Activated T-cell treated with anti-CD3 and anti-CD28 coated beads for 1 hour (primary cell): Measurements from ENCODE around the gene P2RX1.

Experiments
- DNase-seq: peaks from one replicate; pipeline ENCODE4 v3.0.0-alpha.2; 2020; ENCODE audit warnings: low read depth

The P2RX1 gene

DNA sequence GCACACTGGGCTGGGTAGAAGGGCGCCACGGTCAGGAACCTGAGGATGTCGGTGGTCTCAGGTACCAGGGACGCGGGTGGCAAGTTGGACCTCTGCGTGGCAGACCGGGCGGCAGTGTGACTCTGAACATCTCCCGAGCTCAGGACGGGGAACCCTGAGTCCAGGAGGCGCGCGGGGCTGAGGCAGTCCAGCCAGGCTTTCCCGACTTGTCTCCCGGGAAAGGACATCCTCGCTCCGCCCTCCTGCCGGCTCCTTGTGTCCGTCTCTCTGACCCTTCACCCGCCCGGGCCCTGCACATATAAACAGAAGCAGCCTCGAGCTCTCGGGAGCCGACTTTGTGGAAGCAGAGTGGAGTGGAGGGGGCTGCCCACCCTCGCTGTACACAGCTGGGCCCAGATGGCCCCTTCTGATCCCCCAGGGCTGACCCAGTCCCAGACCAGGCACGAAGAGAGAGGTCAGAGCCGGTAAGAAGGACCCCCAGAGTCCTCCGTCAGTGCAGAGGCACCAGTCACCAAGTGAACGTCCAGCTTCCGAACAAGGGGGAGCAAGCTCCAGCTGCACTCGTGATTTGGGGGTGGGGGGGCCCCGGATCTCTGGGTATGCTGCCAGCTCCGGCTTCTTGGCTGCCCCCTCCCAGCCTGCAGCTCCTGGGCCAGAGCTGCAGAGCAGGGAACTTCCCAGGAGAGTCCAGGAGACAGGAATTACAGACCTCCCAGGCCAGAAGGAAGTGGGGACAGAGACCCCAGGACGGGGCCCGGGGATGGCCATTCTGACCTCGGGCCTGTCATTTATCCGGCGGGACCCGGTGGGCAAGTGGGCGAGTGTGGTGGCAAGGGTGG lies 8.5 kb upstream of the P2RX1 start:
- DNase-seq: no peak

DNA sequence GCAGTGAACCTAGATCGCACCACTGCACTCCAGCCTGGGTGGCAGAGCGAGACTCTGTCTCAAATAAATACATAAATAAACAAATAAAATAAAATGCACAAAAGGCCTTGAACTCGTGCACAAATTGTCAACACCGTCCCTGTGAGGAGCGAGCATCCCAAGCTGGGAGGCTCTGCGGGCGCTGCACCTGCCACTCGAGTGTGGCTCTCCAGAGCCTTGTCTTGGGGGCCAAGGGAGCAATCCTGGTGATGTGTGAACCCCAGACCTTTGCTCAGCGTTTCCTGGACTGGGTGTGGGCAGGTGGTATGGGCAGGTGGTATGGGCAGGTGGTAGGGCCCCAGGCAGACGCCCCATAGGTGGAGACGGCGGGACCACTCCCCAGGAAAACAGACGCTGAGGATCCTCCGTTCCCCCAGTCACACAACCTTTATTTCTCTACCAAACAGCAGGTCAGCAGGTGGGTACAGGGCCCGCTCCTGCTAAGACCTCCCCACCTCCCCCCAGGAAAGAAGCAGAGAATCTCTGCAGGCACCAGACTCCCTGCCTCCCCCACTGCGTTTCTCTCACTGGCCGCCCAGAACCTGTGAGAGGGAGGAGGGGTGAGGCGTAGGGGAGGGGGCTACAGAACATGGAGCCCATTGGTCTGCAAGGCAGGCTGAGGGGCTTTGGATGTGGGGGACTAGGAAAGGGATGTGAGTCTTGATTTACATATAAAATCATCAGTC lies 7.4 kb upstream of the P2RX1 start:
- no peak for DNase-seq

DNA sequence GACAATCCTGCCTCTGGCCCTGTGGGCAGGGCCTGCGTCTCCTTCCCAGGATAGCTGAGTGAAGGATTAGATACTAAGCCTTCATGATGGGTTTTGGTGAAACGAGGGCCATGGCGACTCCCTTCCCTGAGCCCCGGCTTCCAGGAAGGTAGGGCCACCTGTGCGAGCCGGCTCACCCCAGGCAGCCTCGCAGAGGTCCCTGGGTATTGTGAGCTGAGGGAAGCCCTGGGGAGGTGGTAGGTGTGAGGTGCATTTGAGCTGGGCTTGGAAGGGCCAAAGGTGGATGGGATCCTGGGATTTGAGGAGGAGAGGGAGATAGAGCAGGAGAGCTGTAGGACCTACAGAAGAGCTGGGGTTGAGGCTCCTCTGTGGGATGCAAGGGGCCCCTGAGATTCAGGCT lies 6.5 kb upstream of the P2RX1 start:
- no peak for DNase-seq

DNA sequence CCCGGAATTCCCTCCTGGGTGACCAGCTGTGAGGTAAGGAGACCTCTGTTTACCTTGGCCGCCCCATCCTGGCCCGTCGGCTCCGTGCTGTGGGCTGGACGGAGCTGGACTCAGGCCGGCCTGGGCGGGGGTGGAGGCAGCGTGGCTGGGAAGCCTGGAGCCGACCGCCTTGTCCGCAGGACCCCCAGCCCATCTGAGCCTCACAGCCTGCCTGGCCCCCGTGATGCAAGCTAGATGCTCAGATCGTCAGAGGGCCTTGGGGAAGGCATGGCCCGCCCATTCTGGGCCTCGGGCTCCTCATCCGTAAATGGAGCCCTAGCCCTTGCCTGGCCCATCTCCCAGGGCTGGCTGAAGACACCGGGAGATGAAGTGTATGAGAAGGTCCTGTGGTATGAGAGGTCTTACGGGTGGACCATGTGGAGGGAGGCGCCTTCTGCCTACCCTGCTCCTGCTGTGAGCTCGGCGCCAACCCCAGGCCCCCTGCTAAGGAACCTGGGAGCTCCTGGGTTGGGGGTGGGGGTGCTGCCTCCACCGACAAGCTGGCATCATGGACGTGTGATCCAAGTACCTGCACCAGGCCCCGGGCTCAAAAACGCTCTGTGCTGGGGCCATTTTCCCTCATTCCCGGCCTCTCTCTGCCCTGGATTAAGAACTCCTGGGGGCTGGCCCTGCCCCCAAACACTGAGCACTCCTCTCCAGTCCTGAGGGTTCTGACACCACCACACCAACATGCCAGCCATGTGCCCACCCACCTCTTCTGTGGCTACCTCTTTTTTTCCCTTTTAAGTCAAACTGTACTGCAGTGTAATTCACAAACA lies 5.4 kb upstream of the P2RX1 start:
- no peak for DNase-seq

DNA sequence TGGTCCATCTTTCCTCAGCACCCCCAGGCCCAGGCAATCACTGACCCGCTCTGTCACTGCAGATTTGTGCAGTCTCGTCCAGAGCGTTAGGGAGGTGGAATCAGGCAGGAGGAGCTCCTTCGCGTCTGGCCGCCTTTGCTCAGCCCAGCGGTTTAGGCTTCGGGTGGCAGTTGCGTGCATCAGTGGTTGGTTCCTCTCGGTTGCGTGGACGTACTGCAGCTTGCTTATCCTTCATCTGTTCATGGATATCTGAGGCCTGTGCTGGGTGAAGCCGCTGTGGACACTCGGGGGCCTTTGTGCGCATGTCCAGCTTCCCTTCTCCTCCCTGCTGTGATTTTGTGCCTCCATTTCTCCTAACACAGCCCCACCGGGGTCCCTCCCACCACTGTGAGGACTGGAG lies 4.7 kb upstream of the P2RX1 start:
- DNase-seq: no peak

DNA sequence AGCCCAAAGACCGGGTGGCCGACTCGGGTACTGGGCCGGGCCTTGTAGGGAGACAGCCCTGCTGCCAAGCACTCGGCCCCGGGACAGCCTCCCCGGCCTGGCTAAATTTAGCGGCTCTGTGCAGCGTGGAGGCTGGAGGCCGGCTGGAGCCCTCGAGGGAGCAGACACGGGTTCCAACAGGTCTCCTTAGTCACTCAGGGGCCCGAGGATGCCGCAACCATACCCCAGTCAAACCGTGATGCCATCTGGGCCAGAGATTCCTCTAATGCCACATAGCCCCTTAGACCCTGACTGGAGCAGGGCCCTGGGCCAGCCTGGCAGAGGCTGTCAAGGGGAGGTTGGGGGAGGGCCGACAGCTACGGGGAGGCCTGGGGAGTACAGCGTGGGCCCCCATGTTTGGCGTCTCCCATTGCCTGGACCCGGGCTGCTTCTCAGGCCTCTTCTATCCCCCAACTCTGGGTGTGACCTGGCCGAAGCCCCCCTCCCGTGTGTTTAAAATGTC lies 2.9 kb upstream of the P2RX1 start:
- no peak for DNase-seq

DNA sequence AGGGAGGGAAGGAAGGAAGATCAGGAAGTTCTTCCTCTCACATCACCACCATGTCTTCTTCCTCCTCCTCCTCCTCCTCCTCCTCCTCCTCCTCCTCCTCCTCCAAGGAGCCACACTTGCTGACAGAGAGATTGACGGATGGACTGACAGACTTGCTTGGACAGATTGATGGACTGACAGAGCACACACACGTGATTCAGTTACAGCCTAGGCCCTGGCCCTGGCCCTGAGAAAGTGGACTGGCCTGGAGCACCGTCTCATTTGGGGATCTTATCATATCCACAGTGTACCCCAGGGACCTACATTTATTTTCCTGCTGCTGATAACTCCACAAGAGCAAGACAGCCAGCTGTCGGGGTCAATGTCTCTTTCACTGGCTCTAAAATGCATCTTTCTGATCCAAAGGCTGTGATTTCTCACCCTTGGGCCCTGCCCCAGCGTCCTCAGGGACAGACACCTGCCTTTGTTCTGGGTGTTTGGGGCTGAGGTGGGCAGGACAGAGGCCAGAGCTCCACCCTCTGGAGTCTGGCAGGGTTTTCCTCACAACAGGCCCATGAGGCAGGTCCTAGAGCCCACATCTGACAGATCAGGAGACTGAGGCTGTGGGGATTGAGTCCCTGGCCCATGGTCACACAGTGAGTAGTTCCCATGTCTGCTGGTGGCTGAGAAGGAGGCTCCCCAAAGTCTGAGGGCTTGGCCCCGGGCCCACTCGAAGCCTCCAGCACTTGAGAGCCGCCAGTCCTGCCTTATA lies 2.3 kb upstream of the P2RX1 start:
- no peak for DNase-seq

DNA sequence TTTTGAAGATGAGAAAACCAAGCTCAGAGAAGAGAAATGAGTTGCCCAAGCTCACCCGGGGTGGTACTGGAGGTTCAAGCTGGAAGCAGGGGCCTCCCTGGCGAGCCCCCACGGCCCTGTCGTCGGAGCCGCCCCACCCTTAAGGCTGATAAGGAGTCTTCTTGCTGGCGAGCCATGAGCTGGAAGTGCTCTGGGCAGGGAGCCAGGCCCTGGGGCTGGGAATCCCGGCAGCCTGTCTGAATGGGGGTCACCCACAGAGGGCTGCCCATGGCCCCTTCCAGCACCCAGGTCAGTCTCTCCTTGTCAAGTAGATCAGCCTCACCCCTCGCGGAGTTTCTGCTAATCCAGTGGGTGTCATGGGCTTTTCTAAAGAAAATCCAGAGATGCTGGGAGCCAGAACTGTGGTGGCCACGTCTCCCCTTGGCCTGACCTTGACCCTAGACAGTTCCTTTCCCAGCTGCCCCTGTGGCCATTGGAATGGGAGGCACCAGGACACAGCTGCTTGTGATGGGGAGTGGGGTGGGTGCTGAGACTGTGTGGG lies 1.2 kb upstream of the P2RX1 start:
- DNase-seq: no peak

DNA sequence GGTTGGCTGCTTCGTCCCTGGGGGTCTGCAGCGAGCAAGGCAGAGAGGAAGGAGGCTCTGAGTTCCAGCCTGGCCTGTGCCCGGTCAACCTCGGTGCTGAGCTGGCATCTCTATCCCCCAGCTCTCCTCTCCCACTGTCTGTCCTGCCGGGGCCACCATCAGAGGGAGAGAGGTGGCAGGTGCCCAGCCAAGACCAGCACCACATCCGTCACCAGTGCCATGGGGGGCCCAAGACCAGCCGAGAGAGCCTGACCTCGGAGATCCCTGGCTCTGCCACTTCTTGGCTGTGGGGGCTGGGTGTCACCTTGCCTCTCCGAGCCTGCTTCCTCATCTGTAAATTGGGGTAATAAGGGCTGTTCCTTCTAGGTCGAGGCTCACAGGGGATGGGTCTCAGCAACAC lies 560 bp upstream of the P2RX1 start:
- no peak for DNase-seq

DNA sequence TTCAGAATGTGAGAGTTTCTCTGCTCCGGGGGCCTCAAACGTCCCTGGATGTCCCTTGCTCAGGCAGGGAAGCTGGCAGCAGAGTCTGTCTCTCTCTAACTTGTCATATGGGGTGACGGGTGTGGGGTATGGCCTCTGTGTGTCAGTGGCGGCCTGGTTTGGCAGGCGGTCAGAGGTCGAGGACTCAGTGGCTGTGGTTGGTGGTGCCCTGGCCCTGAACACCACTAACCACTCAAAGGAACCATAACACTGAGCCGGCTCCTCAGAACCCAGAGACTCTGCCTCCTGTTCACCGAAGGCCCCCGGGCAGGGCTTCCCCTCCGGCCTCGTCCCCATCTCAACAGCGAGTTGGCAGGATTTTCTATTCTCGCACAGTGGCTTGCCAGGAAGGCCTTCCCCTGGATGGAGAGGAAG lies 677 bp downstream of the P2RX1 start:
- no peak for DNase-seq

DNA sequence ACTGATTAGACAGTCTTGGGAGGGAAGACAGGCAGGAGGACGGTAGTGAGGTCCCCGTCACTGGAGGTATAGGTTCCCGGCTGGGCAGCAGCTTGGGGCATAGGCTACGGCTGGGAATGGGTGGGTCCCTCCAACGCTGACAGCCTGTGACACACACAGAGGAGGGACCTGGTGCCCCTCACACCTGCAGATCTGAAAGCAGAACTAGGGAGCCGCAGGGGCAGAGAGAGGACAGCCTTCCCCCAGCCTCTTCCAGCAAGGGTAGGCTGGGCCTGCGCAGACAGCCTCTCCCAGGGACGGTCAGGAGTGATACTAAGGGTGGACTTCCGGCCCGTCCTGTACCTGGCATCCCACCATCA lies 2.0 kb downstream of the P2RX1 start:
- DNase-seq: no peak

DNA sequence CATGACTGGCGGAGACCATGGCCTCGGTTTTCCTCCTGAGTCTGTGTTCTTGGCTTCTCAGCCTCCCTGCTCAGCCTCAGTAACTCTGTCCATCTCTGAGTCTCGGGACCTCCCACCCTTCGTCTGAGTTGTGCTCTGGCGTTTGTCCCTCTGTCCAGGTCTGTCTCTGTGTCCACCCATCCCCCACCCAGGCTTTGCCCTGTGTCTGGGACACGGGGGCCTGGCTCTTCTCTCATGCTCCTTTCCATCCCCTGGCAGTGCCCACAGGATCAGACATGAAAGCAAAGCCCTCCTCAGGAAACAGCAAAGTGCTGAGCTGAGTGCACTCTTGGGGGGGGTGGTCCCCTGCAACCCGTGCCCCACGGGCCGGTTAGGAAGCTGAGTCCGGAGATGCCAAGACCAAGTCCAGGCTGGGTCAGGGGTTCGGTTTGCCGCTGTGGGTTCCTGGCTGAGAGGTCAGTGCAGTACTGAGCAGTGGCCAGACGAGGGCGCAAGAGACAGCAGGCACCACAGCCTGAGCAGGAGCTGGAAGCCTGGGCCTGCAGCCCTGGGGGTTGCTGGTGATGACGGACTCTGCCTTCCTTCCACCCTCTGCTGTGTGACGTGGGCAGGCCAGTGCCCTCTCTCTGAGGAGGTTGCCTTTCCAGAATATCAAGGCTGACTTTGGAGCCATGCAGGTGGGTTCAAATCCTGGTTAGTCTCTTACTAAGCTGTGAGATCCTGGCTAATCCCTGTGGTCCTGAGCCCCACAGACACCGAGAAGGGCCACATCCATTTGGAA lies 2.5 kb downstream of the P2RX1 start:
- peak; percentile 73 for DNase-seq

DNA sequence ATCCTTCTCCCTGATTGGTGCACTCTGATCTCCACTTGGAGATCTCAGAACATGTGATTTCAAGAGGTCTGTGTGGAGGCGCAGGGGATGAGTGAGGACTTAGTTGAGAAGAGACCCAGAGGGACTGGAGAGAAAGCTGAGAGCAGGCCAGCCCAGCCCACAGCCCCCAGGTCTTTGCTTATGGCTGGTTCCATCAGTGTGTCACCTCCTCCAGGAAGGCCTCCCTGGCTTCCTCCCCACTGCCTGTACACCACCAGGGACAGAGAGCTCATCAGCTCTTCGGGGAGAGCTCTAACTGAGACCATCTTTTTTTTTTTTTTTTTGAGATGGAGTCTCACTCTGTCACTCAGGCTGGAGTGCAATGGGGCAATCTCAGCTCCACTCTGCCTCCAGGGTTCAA lies 3.4 kb downstream of the P2RX1 start:
- no peak for DNase-seq

DNA sequence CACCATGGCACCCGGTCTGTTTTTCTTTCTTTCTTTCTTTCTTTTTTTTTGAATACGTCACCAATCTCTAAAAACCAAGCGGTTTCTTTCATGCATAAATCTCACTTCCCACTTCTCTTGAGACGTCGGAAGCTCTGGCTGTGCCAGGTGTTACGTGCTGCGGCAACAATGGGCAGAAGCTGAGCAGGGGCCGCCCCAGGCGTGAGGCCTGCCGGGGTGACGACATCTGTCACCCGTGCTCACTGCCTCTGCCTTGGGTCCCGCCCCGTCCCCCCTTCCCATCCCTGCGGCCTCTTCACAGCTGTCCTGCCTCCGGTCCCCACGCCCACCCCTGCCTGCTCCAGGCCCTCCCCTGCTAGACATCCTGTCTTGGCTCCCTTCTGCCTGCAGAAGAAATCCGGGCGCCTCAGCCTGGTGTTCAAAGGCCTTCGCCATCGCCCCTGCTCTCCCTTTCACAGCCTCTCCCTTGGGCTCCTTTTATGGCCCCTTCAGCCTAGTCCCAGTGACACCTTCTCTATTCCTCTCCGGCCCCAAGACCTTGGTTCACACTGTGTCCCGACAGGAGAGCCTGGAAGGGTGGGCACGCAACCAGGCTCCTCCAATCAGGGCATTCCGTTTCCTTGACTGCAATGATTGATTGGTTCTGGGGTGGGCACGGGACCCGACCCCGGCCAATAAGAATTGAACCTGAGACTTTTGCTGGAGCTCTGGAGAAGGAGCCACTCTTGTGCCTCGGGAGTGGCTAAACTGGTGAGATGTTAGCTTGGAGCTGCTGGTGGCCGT lies 4.8 kb downstream of the P2RX1 start:
- peak; percentile 28 for DNase-seq

DNA sequence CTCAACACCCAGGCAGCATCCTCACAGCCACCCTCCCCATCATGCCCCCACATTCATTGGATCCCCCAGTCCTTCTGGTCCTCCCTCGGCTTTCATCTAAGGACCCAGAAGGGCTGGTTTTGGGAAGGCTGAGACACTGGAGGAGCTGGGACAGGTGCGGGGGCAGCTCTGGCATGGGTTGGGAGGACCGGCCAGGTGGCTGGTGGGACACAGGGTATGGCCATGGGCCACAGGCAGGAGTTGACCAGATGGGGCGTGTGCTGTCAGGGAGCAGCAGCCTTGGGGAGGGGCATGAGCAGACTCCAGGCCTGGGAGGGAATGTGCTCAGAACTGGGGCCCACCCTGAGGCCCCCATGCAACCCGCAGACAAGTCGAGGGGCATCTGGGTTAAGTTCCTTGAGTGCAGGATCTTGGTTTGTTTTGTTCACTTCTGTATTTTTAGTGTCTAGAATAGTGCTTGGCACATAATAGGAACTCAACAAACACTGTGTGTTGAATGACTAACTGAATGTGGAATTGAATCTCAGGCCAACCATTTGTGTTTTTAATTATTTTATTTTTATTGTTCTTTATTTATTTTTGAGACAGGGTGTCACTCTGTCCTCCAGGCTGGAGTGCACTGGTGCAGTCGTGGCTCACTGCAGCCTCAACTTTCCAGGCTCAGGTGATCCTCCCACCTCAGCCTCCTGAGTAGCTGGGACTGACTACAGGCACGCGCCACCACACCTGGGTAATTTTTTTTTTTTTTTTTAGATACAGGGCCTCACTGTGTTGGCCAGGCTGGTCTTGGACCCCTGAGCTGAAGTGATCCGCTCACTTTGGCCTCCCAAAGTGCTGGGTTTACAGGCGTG lies 5.6 kb downstream of the P2RX1 start:
- DNase-seq: no peak

DNA sequence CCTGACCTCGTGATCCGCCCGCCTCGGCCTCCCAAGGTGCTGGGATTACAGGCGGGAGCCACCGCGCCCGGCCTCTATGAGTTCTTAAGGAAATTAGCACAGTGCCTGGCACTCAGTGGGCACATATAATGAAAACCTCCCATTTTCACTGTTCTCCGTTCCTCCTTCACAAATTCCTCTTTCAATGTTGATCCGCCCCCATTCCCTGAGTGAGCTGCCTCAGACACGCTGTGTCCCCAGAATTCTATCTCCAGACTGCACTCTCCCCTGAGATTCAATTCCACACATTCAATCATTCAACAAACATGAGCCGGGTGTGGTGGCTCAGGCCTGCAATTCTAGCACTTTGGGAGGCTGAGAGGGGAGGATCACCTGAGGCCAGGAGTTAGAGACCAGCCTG lies 7.0 kb downstream of the P2RX1 start:
- DNase-seq: no peak

DNA sequence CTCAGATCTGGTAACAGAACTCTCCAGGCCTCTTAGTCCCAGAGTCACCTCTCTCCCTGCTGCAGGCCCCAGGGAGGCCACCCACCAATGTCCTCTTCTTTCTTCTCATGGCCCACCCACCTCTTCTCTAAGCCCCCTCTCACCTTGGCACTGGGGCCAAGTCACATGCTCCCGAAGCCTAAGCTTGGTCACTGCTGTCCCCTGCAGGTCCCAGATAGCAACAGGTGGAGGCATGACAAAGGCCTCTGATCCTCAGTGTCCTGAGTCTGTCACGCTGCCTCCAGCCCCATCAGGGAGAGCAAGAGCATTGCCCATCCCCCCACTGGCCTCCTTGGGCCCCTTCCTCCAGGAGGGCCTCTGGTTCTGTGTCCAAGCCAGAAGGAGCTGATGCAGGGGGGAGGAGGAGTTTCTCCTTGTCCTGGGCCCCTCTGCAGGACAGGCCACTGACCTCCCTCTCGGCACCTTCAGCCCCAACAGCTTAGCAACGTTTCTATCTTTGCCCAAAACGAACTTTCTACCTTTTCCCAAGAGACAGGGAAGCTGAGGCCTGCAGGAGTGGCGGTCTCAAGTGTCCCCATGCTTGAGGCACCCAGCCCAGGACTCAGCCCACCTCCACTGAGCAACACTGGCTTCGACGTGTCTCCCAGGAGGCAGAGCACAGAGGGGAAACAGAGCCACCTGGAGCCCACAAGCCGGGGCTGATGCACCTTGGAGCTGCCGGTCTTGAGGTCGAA lies 8.6 kb downstream of the P2RX1 start:
- no peak for DNase-seq

DNA sequence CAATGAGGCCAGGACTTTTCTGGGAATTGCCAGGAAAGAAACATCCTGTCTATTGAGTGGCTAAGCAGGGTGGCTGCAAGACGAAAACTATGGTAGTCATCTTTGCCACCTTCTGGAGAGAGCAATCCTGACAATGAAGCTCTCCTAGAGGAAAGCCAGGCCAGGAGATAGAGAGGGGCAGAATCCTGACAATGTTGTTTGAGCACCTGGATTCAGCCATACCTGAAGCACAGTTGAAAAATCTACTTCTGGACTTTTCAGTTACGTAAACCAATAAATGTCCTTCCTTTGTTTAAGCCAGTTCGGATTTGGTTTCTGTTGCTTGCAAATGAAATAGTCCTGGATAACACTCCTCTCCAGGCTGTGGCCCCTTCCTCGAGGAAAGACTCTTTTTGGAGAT lies 9.4 kb downstream of the P2RX1 start:
- DNase-seq: no peak
